Measurements from ENCODE around the gene MRPL51. TPM values are rescaled to one million over a fixed set of nuclear protein-coding genes. Genes with fewer than 3 reads are reported as not detected.

The MRPL51 gene
- total RNA-seq, 4 donors from 2014 or later = 2.6 to 49.7 (median 40.9) TPM

GRCh38 chr12:6466184-6466573 lies 26.9 kb downstream of the MRPL51 start:
- Histone ChIP-seq H3K4me1 (peaks cover 12 to 64% (median 30%) of the 10 kb centered on the region in 4 donors), H3K4me3 (no peak overlapping the region), H3K27me3 (no peaks in the 10 kb centered on the region), H3K36me3 (peaks cover 0 to 29% (median 13%) of the 10 kb centered on the region in 4 donors), H3K27ac (peak overlapping the region in 1 of 4 donors; percentile 23), H3K9me3 (no peaks in the 10 kb centered on the region)
- intact Hi-C loops (cut with DNase I; ENCODE audit: low total_unique reads) (loop anchor here (5.0 kb wide), 1 partner anchor 144 kb away; no protein-coding TSS in a partner anchor), in situ Hi-C loops (cut with MboI; ENCODE audit: low pct_ligation_motif_present in 1 of 4, low pct_unique_long_range_greater_than_20kb in 1 of 4, low sequenced_read_pairs in 3 of 4) (loop anchor here in 2 of 4 donors (5.0 to 25.0 kb wide), 2 partner anchors 44 to 129 kb away; partner anchors contain the start of gene TNFRSF1A (in 2 of the 2))
- WGBS, 2 donors (ENCODE audit: low coverage in 1 of 2) = 75 to 85% methylated on average over 4 to 5 of the region's 5 CpGs
- no peak for DNase-seq
- TF ChIP-seq CTCF (IDR thresholded peaks at IDR 0.05) (no peak), POLR2AphosphoS5 (IDR thresholded peaks at IDR 0.05) (no peak), POLR2A (IDR thresholded peaks at IDR 0.05) (no peak), EP300 (IDR thresholded peaks at IDR 0.05; ENCODE audit: low read depth) (no peak)

DNA sequence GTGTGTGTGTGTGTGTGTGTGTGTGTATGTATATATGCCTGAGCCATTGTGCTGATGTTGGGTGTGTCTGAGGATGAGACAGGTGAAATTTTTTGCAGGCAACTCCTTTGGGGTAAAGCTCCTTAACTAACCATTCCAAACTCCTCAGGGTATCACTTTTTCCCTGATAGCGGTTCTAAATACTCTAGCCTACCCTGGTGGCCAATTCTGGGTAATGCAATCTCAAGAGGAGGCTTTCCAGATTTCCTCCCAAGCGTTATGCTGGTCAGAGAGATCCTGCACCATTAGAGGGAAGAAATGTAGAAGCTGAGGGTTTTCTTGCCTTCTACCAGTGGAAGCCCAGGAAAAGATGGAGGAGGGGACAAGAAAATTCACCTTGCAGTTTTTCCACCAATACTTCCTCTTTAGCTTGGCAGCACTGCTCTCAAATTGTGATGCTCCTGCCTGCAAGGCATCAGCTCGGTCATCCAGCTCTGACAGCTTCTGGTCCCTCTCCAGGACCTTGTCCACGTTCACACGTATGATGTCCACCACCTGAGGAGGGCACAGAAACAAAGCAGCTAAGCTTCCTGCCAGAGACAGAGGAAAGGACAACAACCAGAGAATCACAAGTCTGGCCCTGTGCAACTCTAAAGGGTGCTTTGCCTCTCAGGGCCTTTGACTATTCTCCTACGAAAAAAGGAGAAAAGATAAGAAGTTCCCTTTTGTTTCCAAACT lies 27.4 kb downstream of the MRPL51 start:
- in situ Hi-C loops (cut with MboI; ENCODE audit: low pct_ligation_motif_present in 1 of 4, low pct_unique_long_range_greater_than_20kb in 1 of 4, low sequenced_read_pairs in 3 of 4) = loop anchor here in 2 of 4 donors (5.0 to 25.0 kb wide), 2 partner anchors 43 to 128 kb away; partner anchors contain the start of gene TNFRSF1A (in 2 of the 2)
- Histone ChIP-seq H3K27ac (peak overlapping the region in 1 of 4 donors; percentile 23), H3K4me3 (no peak overlapping the region), H3K27me3 (no peaks in the 10 kb centered on the region), H3K4me1 (peaks cover 12 to 67% (median 29%) of the 10 kb centered on the region in 4 donors), H3K9me3 (no peaks in the 10 kb centered on the region), H3K36me3 (peaks cover 0 to 32% (median 15%) of the 10 kb centered on the region in 4 donors)
- no peak for TF ChIP-seq EP300 (IDR thresholded peaks at IDR 0.05; ENCODE audit: low read depth)
- TF ChIP-seq POLR2A (IDR thresholded peaks at IDR 0.05) = no peak
- TF ChIP-seq CTCF (IDR thresholded peaks at IDR 0.05) = peak; percentile 77 to 94 (median 86)
- peak in 1 of 3 donors; percentile 22 for TF ChIP-seq POLR2AphosphoS5 (IDR thresholded peaks at IDR 0.05)
- WGBS, 2 donors (ENCODE audit: low coverage in 1 of 2) = 23 to 42% methylated on average over 4 to 6 of the region's 6 CpGs
- intact Hi-C loops (cut with DNase I; ENCODE audit: low total_unique reads) = loop anchor here (5.0 kb wide), 1 partner anchor 143 kb away; no protein-coding TSS in a partner anchor
- peak; percentile 66 for DNase-seq

DNA sequence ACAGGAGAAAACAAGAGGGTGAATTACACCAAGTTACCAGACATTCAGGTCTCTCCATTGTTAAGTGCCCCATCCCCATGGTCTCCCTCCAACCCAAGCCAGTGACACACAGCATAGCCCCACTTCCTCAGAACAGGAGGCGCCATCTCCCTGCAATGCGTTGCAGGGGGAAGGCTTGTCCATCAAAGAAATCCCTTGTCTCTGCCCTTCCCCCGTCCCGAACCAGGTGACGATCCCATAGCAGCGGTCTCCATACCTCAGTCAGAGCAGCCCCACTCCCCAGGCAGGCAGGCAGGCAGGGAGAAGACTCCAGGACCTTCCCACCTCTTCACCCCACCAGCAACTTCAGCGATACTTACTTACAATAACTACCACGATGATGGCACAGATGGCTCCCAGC lies 28.5 kb downstream of the MRPL51 start:
- DNase-seq = no peak
- Histone ChIP-seq H3K27me3 (no peaks in the 10 kb centered on the region), H3K4me1 (peaks cover 12 to 65% (median 23%) of the 10 kb centered on the region in 4 donors), H3K27ac (peak overlapping the region in 2 of 4 donors; percentile 32 to 76), H3K36me3 (peaks cover 0 to 41% (median 18%) of the 10 kb centered on the region in 4 donors), H3K4me3 (no peak overlapping the region), H3K9me3 (no peaks in the 10 kb centered on the region)
- intact Hi-C loops (cut with DNase I; ENCODE audit: low total_unique reads) = loop anchor here (5.0 kb wide), 1 partner anchor 42 kb away; no protein-coding TSS in a partner anchor
- in situ Hi-C loops (cut with MboI; ENCODE audit: low pct_ligation_motif_present in 1 of 4, low pct_unique_long_range_greater_than_20kb in 1 of 4, low sequenced_read_pairs in 3 of 4) = loop anchor here in 2 of 4 donors (25.0 kb wide), 1 partner anchor 127 kb away; the partner anchor contains the start of gene TNFRSF1A (in 2 of the 2)
- TF ChIP-seq EP300 (IDR thresholded peaks at IDR 0.05; ENCODE audit: low read depth) = no peak
- TF ChIP-seq POLR2AphosphoS5 (IDR thresholded peaks at IDR 0.05) = no peak
- no peak for TF ChIP-seq POLR2A (IDR thresholded peaks at IDR 0.05)
- TF ChIP-seq CTCF (IDR thresholded peaks at IDR 0.05) = no peak
- WGBS, 2 donors (ENCODE audit: low coverage in 1 of 2) = 89% methylated on average over 8 of the region's 8 CpGs; no CpG with 5 or more reads in 1 of the 2 donors

DNA sequence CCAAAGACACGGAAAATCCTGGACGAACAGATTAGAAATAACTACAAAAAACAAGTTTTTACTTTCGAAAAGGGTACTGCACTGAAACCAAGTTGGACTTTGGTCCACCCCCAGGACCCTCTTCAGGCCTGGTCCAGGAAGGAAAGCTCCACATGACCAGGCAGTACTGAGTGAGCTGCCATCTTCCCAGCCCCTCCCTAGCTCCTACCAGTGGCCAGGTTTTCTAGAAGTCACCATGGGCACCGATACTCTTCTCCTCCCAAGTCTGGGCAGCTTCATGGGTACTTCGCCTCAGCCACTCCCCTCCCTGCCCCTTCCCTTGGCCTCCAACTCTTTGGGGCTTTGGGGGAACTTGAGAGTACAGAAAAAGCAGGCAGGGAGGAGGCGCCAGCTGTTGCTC lies 29.2 kb downstream of the MRPL51 start:
- no peak for TF ChIP-seq EP300 (IDR thresholded peaks at IDR 0.05; ENCODE audit: low read depth)
- no peak for TF ChIP-seq POLR2AphosphoS5 (IDR thresholded peaks at IDR 0.05)
- intact Hi-C loops (cut with DNase I; ENCODE audit: low total_unique reads) (loop anchor here (5.0 kb wide), 1 partner anchor 42 kb away; no protein-coding TSS in a partner anchor), in situ Hi-C loops (cut with MboI; ENCODE audit: low pct_ligation_motif_present in 1 of 4, low pct_unique_long_range_greater_than_20kb in 1 of 4, low sequenced_read_pairs in 3 of 4) (loop anchor here in 2 of 4 donors (25.0 kb wide), 1 partner anchor 127 kb away; the partner anchor contains the start of gene TNFRSF1A (in 2 of the 2))
- Histone ChIP-seq H3K9me3 (no peaks in the 10 kb centered on the region), H3K27me3 (no peaks in the 10 kb centered on the region), H3K36me3 (peaks cover 0 to 47% (median 22%) of the 10 kb centered on the region in 4 donors), H3K27ac (peak overlapping the region; percentile 11 to 76 (median 46)), H3K4me1 (peaks cover 12 to 58% (median 16%) of the 10 kb centered on the region in 4 donors), H3K4me3 (no peak overlapping the region)
- 78 to 82% methylated on average over 5 to 6 of the region's 6 CpGs for WGBS, 2 donors (ENCODE audit: low coverage in 1 of 2)
- DNase-seq = no peak
